Stimulated activated naive B cell treated with anti-CD40 and anti-IgM and Interleukin-4, amounts not matched to agents 10 μg/mL and 1 μg/mL and 100 μg/mL, for 72 hours (primary cell): Measurements from ENCODE around the gene SORCS2.

Experiments
- ATAC-seq, 2 donors: fragments of 150-1000 bp; cut with Tn5 transposase; replicated peaks; 2 replicates each; pipeline ENCODE4 v1.10.0; 2021; ENCODE audit warnings: moderate library complexity in 1 of 2
- DNase-seq: peaks from one replicate; pipeline ENCODE4 v3.0.0; 2021
- H3K27ac Mint-ChIP-seq: one replicate; pipeline ENCODE4 v1.8.0; 2022; ENCODE audit warnings: mild to moderate bottlenecking, mixed read lengths
- H3K27me3 Mint-ChIP-seq, 2 donors: one replicate each; pipeline ENCODE4 v1.8.0; 2022; ENCODE audit warnings: mixed read lengths in 2 of 2
- H3K36me3 Mint-ChIP-seq, 2 donors: one replicate each; pipeline ENCODE4 v1.8.0; 2022; ENCODE audit warnings: mixed read lengths in 2 of 2, mild to moderate bottlenecking in 1 of 2
- H3K4me1 Mint-ChIP-seq, 2 donors: one replicate each; pipeline ENCODE4 v1.8.0; 2022; ENCODE audit warnings: mixed read lengths in 2 of 2, mild to moderate bottlenecking in 1 of 2
- H3K4me3 Mint-ChIP-seq, 2 donors: one replicate each; pipeline ENCODE4 v1.8.0; 2022; ENCODE audit warnings: mild to moderate bottlenecking in 2 of 2, mixed read lengths in 2 of 2, moderate library complexity in 1 of 2
- H3K9me3 Mint-ChIP-seq, 2 donors: one replicate each; pipeline ENCODE4 v1.8.0; 2022; ENCODE audit warnings: mixed read lengths in 2 of 2, mild to moderate bottlenecking in 1 of 2

SORCS2 gene

DNA sequence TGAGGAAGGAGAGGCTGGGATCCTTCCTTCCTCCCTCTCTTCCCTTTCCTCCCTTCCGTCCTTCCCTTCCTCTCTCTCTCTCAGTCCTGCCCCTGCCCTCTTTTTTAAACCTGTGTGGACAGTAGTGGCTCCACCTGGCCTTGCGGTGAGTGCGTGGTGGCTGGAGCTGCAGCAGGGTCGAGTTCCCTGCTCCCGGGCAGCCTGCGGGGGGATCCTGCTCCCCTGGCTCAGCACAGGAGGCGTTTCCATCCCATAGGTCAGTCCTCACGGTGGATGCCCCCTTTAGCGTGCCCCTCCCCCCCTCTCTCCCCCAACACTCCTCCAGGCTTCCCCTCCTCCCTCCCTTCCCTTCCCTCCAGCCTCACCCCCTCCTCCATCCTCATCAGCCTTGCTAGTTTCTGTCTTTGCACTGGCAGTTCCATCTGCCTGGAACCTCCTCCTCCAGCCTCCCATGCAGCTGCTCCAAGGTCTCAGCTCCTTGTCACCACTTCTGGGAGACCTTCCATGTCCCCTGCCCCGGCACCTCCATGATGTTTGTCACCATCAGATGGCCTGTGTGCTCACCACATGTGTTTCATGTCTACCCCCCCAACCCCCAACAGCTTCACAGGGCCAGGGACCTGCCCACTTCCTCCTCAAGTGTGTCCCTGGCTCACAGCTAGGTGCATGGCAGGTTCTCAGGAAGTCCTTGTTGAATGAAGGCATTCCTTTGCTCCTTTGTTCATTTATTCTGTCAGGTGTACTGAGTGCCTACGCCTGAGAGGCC, 174.0 kb downstream of the SORCS2 start:
- no peak overlapping the region for H3K4me3 Mint-ChIP-seq
- H3K4me1 Mint-ChIP-seq = no peaks in the 10 kb centered on the region
- no peaks in the 10 kb centered on the region for H3K36me3 Mint-ChIP-seq
- ATAC-seq (no peak), DNase-seq (no peak)
- H3K27me3 Mint-ChIP-seq = peaks cover 4 to 6% of the 10 kb centered on the region in 2 donors
- peaks cover 3 to 4% of the 10 kb centered on the region in 2 donors for H3K9me3 Mint-ChIP-seq
- H3K27ac Mint-ChIP-seq = no peak overlapping the region

DNA sequence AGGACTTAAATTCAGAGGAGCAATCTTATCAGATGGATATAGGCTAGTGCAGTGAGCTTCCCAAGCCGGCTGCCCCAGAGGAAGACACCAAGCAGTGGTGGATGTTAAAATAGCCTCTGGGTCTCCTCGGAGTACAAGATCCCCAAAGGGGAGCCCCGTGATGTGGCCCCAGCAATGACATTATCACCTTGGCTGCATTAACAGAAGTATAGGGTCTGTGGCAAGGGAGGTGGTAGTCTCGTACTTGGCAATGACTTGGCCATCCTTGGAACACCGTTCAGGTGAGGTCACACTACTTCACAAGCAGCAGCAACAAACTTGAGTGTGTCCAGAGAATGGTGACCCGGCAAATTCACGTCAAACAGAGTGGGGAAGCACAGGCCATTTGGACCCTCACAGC, 174.6 kb downstream of the SORCS2 start:
- H3K36me3 Mint-ChIP-seq = no peaks in the 10 kb centered on the region
- DNase-seq = no peak
- H3K27ac Mint-ChIP-seq = no peak overlapping the region
- peaks cover 3 to 4% of the 10 kb centered on the region in 2 donors for H3K9me3 Mint-ChIP-seq
- H3K4me1 Mint-ChIP-seq = no peaks in the 10 kb centered on the region
- no peak for ATAC-seq
- H3K27me3 Mint-ChIP-seq = peaks cover 4 to 6% of the 10 kb centered on the region in 2 donors
- H3K4me3 Mint-ChIP-seq = no peak overlapping the region

DNA sequence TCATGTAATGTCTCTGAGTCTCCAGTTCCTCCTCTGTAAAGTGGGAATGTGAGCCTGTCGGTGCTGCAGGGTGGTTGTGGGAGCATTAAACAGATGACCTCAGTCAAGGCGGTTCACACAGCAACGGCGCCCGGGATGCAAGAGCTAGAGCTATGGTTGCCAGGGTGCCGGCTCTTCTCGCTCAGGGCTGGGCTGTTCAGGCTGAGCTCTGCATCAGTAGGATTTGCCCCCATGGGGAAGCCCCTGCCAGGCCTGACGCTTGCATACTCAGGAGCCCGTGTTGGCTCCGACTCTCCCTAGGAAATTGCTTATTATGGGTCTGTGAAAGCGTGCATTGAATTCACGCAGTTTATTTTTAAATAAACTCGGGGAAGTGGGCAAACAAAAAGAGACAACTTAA, 175.1 kb downstream of the SORCS2 start:
- Mint-ChIP-seq H3K9me3 (peaks cover 3 to 4% of the 10 kb centered on the region in 2 donors), H3K4me1 (no peaks in the 10 kb centered on the region), H3K36me3 (no peaks in the 10 kb centered on the region), H3K4me3 (no peak overlapping the region), H3K27ac (no peak overlapping the region), H3K27me3 (peaks cover 4 to 6% of the 10 kb centered on the region in 2 donors)
- no peak for ATAC-seq
- no peak for DNase-seq

DNA sequence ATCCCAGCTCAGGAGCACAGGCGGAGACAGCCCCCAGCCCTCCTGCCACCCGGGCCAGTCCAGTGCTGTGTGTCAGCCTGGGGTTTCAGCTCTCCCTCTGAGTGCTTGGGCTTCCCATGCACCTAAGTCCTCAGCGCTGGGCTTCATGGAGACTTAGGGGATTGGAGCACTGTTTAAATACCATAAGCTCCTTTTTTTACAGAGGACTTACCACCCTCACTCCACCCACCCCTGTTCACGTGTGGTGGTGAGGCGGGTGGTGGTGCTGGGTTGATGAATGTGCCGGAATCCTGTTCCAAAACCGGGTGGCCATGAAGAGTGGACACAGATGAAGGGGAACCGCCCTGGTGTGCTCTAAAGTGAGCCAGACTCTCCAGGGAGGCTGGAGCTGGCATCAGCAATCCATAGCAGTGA, 175.5 kb downstream of the SORCS2 start:
- ATAC-seq (no peak), DNase-seq (no peak)
- Mint-ChIP-seq H3K4me3 (no peak overlapping the region), H3K9me3 (peaks cover 3 to 4% of the 10 kb centered on the region in 2 donors), H3K27me3 (peaks cover 4 to 6% of the 10 kb centered on the region in 2 donors), H3K27ac (no peak overlapping the region), H3K36me3 (no peaks in the 10 kb centered on the region), H3K4me1 (no peaks in the 10 kb centered on the region)

DNA sequence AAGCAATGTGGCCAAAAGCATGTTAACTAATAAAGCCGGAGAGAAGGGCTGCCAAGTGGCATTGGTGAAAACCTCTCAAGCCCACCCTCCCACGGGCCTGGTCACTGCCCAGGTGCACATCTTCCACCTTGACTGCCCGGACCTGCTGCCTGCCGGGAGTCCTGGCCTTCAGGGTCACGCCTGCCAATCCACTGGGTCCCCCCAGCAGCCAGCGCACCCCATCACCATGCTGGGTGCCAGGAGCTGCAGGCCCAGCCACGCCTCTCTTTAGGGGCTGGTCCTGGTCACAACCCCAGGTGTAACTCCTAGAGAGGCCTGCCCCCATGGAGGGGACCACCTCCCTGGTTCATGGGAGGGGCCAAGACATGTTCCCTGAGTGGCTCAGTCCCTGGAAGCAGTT, 176.0 kb downstream of the SORCS2 start:
- H3K27me3 Mint-ChIP-seq = peaks cover 4 to 6% of the 10 kb centered on the region in 2 donors
- no peak overlapping the region for H3K27ac Mint-ChIP-seq
- DNase-seq = no peak
- no peak for ATAC-seq
- no peaks in the 10 kb centered on the region for H3K4me1 Mint-ChIP-seq
- H3K4me3 Mint-ChIP-seq = no peak overlapping the region
- peaks cover 3 to 4% of the 10 kb centered on the region in 2 donors for H3K9me3 Mint-ChIP-seq
- H3K36me3 Mint-ChIP-seq = no peaks in the 10 kb centered on the region

DNA sequence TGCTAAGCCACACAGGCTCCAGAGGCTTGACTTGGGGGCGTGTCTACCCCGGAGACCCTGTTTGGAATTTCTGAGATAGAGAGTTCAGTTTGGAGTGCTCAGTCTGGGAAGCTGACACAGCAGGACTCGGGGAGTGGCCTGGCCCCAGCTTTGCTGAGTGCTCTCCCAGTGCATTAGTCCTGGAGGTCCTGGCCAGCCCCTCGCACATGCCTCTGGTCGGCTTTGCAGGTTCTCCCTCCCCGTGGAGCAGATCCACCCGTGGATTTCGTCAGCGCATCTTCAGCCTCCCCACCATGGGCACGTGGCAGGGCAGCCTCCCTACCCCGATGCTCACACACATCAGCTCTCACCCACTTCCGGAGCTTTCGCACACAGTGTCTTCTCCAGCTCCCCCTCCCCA, 177.2 kb downstream of the SORCS2 start:
- ATAC-seq = no peak
- Mint-ChIP-seq H3K9me3 (peaks cover 0 to 1% of the 10 kb centered on the region in 2 donors), H3K4me3 (no peak overlapping the region), H3K4me1 (no peaks in the 10 kb centered on the region), H3K27ac (no peak overlapping the region), H3K36me3 (no peaks in the 10 kb centered on the region), H3K27me3 (peaks cover 4 to 6% of the 10 kb centered on the region in 2 donors)
- DNase-seq = no peak

DNA sequence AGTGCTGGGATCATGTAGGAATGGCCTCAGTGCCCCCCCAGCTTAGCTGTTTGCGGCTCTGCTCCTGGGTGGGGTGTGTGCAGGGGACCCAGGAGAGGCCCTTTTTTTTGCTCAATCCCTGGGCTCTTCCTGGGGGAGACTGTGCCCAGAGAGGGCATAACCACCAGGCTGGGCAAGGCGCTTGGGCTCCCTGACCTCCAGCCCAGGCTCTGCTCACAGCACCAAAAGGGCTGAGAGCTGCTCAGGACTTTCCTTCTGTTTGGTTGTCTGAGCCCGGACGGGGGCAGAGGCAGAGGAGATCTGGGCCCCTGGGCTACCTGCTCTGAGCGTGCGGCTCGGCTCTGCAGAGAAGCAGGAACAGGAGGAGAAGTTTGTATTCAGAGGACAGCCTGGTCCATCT, 177.7 kb downstream of the SORCS2 start:
- no peaks in the 10 kb centered on the region for H3K36me3 Mint-ChIP-seq
- H3K4me1 Mint-ChIP-seq = no peaks in the 10 kb centered on the region
- DNase-seq (no peak), ATAC-seq (no peak)
- no peak overlapping the region for H3K27ac Mint-ChIP-seq
- peaks cover 4 to 6% of the 10 kb centered on the region in 2 donors for H3K27me3 Mint-ChIP-seq
- no peak overlapping the region for H3K4me3 Mint-ChIP-seq
- H3K9me3 Mint-ChIP-seq = peaks cover 0 to under 1% of the 10 kb centered on the region in 2 donors

DNA sequence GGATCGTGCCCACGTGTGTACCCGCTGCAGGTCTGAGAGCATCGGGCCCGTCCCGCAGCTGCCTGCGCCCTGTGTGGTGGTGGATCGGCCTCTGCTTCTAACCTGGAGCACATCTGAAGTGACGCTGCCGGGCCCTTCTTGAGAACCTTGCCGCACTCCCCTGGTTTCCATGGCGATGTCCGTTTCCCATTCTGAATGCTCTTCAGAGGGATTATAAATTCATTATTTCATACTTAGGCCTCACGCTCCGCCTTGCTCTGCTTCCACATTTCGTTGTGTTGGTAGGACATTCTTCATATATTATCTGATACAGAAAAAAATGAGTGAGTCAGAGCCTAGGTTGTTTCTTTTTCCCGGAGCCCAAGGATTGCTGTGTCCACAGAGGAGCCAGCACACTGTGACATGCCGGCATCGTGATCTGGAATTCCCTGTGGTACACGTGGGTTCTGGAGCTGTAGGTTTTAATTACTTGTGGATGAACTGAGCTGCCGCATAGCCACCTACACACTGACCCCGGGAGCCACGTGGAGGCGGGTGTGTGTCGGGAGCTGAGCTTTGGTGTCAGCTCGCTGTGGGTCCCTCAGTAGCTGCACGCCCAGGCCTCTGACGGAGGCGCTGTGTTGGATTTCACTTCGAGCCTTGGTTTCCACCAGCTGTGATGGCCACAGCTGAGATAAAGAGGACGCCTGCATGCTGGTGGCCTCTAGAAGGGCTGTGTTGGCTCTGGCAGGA, 179.0 kb downstream of the SORCS2 start:
- Mint-ChIP-seq H3K4me3 (no peak overlapping the region), H3K9me3 (no peaks in the 10 kb centered on the region), H3K27ac (no peak overlapping the region)

DNA sequence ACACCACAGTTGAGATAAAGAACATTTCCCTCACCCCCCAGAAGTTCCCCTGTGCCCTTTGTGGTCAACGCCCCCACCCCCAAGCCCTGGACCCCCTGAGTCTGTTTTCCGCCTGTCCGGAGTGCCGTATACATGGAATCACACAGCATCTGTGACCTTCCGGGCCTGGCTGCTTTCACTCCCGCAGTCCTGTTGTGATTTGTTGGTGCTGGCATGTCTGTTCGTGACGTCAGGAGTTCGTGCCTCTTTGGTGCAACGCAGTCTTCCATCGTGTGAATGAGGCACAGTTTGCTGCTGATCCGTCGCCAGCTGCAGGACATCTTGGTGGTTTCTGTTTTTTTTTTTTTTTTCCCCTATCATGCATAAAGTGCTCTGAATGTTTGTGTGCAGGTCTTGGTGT, 180.3 kb downstream of the SORCS2 start:
- no peaks in the 10 kb centered on the region for H3K36me3 Mint-ChIP-seq
- no peak overlapping the region for H3K4me3 Mint-ChIP-seq
- H3K4me1 Mint-ChIP-seq = no peaks in the 10 kb centered on the region
- H3K27me3 Mint-ChIP-seq = peaks cover 14 to 15% of the 10 kb centered on the region in 2 donors
- DNase-seq (no peak), ATAC-seq (no peak)
- H3K9me3 Mint-ChIP-seq = peaks cover 0 to 2% of the 10 kb centered on the region in 2 donors
- no peak overlapping the region for H3K27ac Mint-ChIP-seq

More for the DNA sequence above, 179.0 kb downstream of the SORCS2 start:
- no peaks in the 10 kb centered on the region for H3K36me3 Mint-ChIP-seq
- ATAC-seq = no peak
- no peaks in the 10 kb centered on the region for H3K4me1 Mint-ChIP-seq
- peaks cover 6 to 12% of the 10 kb centered on the region in 2 donors for H3K27me3 Mint-ChIP-seq
- no peak for DNase-seq

DNA sequence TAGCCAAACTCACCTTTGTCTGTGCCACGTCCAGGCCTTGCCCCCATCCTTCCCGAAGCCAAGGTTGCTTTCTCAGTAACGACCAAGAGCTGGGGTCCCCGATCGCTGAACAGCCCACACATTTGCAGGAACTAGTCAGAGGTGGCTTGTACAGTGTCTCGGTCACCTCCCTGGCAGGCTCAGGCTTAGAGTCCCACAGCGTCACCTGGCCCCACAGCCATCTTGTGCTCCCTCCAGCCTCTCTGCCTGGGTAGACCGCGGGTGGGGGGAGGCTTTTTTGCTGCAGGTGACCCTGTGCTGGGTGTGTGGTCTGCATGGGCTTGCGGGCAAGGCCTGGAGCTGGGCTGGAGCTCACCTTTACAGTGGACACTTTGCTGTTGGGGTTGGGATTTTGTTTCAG, 182.2 kb downstream of the SORCS2 start:
- Mint-ChIP-seq H3K27me3 (peaks cover 15 to 27% of the 10 kb centered on the region in 2 donors), H3K4me1 (no peaks in the 10 kb centered on the region), H3K9me3 (peaks cover 11 to 13% of the 10 kb centered on the region in 2 donors), H3K27ac (no peak overlapping the region), H3K36me3 (no peaks in the 10 kb centered on the region), H3K4me3 (no peak overlapping the region)
- ATAC-seq = no peak
- no peak for DNase-seq

DNA sequence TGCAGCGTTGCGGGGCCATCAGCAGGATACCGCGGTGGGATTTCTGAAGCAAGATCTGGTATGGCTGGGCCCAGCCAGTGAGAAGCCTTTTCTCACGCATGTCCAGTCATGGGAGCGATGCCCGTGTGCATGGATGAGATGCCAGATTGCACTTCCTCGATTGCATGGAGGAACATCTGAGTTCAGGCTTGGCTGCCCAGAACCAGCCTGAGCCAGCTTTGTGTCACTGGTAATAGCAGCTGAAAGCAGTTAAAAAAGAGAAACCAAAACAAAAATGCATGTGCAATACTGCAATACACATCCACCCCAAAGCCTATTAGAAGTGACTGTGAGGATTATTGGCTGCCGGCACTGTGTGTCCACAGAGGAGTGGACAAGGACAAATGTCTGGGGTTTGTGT, 183.1 kb downstream of the SORCS2 start:
- Mint-ChIP-seq H3K4me1 (no peaks in the 10 kb centered on the region), H3K27me3 (peaks cover 15 to 34% of the 10 kb centered on the region in 2 donors), H3K9me3 (peaks cover 11 to 13% of the 10 kb centered on the region in 2 donors), H3K27ac (no peak overlapping the region), H3K4me3 (no peak overlapping the region), H3K36me3 (no peaks in the 10 kb centered on the region)
- DNase-seq (no peak), ATAC-seq (no peak)

DNA sequence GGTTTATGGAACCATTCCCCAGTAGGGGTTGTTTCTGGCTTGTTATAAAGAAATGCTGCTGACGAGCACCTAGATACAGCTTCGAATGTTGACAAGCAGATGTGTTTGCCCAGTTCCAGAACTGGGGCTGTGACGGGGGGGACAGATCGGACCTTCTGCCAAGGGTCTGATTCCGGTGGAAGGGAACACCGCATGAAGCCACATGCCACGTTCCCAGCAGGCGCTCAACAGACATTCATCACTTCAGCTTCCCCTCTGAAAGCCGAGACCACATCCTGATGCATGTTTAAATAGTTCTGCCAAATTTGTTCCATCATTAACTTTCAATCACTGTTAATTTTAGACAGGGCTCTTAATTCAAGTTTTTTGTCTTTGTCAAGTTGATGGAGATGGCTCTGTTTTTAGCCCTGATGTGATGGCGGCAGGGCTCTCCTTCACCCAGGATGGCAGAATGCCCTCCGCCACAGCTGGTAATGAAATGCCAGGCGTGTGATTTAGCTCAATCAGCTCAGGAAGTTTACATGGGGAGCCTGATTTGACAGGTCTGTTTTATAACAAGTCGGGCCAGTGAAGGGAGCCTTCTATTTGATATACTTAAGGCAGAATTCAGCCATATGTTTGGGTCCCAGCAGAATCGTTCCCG, 185.0 kb downstream of the SORCS2 start:
- DNase-seq (no peak), ATAC-seq (no peak)
- no peaks in the 10 kb centered on the region for H3K4me1 Mint-ChIP-seq
- H3K4me3 Mint-ChIP-seq = no peak overlapping the region
- no peak overlapping the region for H3K27ac Mint-ChIP-seq
- H3K9me3 Mint-ChIP-seq = peaks cover 11 to 13% of the 10 kb centered on the region in 2 donors
- peaks cover 20 to 50% of the 10 kb centered on the region in 2 donors for H3K27me3 Mint-ChIP-seq
- no peaks in the 10 kb centered on the region for H3K36me3 Mint-ChIP-seq

DNA sequence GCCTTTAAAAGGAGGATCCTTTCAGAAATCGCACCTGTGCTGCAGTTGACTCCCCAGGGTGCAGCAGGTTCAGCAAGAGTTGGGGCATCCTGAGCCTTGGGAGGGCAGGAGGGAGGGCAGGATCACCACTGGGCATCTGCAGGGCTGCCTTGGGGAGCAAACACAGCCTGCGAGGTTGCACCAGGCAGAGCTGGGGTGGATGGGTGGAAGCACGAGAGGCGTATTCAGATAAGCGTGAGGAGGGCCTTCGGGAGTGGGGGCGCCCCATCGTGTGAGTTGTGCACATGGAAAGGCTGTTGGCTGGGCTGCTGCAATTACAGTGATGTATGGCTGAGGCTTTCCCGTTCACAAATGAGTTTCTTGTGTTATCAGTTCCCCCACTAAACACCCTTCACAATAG, 186.8 kb downstream of the SORCS2 start:
- no peaks in the 10 kb centered on the region for H3K4me1 Mint-ChIP-seq
- H3K4me3 Mint-ChIP-seq = no peak overlapping the region
- no peak for ATAC-seq
- no peak overlapping the region for H3K27ac Mint-ChIP-seq
- no peak for DNase-seq
- peaks cover 20 to 50% of the 10 kb centered on the region in 2 donors for H3K27me3 Mint-ChIP-seq
- H3K9me3 Mint-ChIP-seq = peaks cover 11 to 13% of the 10 kb centered on the region in 2 donors
- H3K36me3 Mint-ChIP-seq = no peaks in the 10 kb centered on the region

DNA sequence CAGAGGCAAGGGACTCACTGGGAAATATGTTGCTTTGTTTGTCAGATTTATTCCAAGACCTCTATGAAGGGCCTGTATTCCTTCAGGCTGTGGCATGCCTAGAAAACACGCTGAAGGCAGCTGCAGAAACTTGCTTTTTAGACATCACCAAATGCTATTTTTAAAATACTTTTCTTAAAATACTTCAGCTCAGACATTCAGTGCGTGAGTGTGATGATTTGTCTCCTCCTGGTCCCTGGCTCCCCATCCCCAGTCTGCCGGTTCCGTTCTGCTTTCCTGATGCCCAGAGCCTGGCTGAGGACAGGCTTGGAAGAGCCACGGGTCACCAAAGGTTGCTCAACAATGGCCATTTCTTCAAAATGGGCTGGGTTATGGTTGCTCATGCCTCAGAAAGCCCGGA, 187.4 kb downstream of the SORCS2 start:
- Mint-ChIP-seq H3K4me1 (no peaks in the 10 kb centered on the region), H3K4me3 (no peak overlapping the region), H3K9me3 (peaks cover 11 to 13% of the 10 kb centered on the region in 2 donors), H3K36me3 (no peaks in the 10 kb centered on the region), H3K27ac (no peak overlapping the region), H3K27me3 (peaks cover 20 to 50% of the 10 kb centered on the region in 2 donors)
- DNase-seq = no peak
- ATAC-seq = no peak
